Upper lobe of left lung (tissue), 4 donors: ENCODE results near the gene DALRD3.

ENCODE experiments used
- CTCF ChIP-seq, 6 experiments: fragments of 450-650 bp in 4 of 6; fragments of 200-600 bp in 2 of 6; sonication (generic) in 2 of 6; IDR thresholded peaks; one replicate each; pipeline ENCODE4 v1.5.1; 2016 to 2019; ENCODE audit warnings: antibody characterized with exemption in 6 of 6
- EP300 ChIP-seq, 4 donors: sonication (generic); formaldehyde crosslinking; IDR thresholded peaks; one replicate each; pipeline ENCODE4 v1.5.1; 2017; ENCODE audit warnings: antibody characterized with exemption in 4 of 4, control low read depth in 2 of 4
- POLR2A ChIP-seq, 4 donors: fragments of 450-650 bp; IDR thresholded peaks; one replicate each; pipeline ENCODE4 v1.5.1; 2016 to 2017; ENCODE audit warnings: antibody characterized with exemption in 4 of 4, mild to moderate bottlenecking in 2 of 4
- POLR2AphosphoS5 ChIP-seq, 2 donors: sonication (generic); formaldehyde crosslinking; IDR thresholded peaks; one replicate each; pipeline ENCODE4 v1.5.1; 2017; ENCODE audit warnings: antibody characterized with exemption in 2 of 2

GRCh38 chr3:49001155-49001554 is 17.2 kb downstream of the DALRD3 start:
- TF ChIP-seq POLR2A (IDR thresholded peaks at IDR 0.05) (no peak), CTCF (IDR thresholded peaks at IDR 0.05) (no peak), POLR2AphosphoS5 (IDR thresholded peaks at IDR 0.05) (no peak), EP300 (IDR thresholded peaks at IDR 0.05) (no peak)
